ENCODE measurements around the gene TAF10.

TAF10 gene

DNA sequence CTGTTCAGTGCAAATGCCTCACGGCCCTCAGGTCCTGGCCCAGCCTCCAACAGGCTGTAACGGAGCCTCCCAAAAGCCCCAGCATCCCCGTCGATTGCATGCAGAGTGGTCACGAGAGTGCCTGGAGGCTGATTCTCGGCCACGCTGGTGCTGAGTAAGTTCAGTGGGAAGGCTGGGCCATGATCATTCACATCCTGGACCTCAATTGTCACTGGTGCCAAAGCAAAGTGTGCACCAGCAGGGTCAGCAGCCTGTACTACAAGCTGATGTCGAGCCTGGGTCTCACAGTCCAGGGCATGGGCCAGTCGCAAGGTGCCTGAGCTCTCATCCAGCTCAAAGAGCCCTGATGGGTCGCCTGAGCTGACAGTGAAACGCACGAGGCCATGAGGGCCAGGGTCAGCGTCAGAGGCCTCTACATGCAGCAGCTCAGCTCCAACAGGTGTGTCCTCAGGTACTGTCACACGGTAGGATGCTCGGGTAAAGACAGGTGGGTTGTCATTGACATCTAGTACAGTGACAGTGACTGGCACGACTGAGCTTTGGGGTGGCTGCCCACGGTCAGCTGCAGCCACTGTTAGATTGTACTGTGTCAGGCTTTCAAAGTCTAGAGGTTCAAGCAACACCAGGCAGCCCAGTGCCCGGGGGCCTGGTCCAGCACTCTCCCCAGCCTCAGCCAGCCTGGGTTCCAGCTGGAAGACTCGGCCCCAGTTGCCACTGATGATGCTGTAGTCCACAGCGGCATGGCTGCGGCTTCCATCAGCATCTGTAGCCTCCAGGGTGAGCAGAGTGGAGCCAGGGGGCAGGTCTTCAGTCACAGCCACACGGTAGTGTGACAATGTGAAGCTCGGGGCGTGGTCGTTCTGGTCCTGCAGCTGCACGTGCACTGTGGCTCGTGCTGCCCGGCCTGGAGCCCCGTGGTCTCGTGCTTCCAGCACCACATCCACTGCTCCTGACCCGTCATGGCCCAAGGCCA lies 11.7 kb upstream of the TAF10 start:
- no peak for DNase-seq (ENCODE audit: low spot score)

DNA sequence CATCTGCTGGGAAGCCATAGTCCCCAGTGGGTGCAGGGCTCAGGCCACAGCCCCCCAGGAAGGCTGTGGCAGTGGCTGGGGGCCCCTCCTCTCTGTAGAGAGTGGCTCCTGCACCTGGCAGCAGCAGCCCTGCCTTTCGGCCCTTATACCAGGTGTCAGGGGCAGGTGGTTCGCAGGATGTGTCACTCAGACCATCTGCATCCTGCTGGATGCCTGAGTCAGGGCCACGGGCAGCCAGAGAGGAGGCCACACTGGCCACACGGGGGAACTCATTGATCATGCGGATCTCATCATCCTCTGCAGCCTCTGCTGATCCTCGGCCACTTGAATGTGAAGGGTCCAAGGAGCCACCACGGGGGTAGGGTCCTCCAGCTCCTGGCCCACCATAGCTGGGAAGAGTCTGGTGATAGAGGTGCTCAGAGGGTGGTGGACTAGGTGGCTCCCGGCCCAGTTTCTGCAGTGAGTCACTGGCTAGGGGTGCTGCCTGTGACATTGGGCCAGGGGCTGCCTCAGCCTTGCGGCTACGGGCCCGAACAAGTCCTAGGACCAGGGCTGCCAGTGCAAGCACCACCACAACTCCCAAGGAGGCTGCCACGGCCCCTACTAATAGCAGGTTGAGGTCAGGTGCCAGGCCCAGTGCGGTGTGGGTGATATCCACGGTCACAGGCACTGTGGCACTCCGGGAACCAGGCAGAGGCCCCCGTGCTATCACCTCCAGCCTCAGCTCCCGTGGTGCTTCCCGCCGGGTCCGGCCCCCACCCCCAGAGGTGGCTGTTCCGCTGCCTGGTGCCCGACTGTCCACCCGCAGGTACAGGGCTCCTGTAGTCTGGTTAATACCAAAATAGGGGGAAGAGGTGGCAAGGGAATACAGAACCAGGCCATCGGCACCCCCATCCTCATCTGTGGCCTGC lies 10.5 kb upstream of the TAF10 start:
- DNase-seq (ENCODE audit: low spot score): no peak

DNA sequence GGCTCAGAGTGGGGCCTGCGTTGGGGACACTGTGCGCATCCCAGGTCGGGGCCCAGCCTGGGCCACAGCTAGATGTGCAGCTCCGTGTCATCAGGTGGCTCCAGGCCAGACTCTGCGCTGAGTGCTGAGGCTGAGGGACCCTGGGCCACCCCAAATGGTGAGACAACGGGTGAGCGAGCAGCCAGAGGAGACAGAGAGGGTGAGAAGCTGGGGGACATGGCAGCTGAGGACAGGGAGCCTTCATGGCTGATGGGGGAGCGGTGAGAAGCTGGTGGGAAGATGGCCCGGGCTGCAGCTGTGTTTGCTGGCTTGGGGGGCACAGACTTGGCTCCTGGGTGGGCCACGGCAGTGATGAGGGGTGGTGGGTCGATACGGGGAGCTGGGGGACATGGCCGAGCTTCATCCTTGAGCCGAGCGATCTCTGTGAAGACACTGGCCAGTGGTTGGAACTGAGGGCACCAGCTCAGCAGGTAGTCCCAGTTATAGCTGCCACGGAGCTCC lies 9.7 kb upstream of the TAF10 start:
- DNase-seq (ENCODE audit: low spot score): no peak

DNA sequence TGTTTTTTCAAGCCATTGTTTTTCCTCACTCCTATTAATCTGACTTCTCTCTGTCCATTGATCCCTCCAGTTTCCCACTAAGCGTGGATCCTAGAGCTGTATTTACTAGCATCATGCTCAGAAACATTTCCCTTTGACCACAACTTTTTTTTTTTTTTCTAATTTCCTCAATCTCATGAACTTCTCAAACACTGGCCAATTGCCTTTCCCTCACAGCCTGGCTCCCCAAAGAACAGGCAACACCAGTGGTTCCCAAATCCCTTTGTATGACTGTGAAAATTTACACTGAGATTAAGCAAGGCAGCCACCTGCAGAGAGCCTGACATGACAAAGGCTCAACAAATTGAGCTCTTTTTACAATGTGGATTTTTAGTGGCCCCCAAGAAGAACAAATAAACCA lies 8.6 kb upstream of the TAF10 start:
- DNase-seq (ENCODE audit: low spot score): no peak

DNA sequence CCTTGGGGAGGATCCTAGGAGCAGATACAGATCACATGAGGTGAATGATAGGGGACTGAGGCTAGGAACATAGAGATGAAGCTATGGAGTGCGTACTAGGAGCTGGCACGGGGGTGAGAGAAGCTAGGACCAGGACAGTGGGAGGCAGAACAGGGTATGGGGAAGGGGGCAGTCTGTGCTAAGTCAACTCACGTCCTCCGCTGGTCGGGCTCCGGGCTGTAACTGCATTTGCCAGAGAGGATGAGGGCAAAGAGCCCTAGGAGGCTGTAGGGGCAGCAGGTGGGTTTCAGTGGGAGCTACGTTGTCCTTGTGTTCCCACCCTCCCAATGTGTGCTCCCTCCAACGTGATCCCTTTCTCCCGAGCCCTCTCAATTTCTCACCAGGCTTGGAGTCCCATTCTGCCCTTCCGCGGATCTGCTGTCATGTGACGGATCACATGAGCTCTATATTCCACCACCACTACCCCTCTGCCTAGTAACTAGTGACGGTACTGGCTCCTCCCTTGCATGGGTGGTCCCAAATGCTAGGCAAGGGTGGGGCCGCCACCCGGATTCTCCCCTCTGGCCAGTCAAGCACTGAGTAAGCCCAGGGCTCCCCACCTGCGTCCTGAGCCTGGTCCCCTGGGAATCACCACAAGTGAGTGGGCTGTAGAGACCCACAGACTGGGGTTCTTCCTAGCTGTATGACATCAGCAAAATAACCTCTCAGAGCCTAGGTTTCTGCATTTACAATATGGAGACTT lies 7.2 kb upstream of the TAF10 start, which contains the start of gene TPP1:
Gene TPP1 (minus strand): TSS at position 419 of the 742 bp plus-strand sequence. CDS start 22 bp downstream, at position 397.
- peak; percentile 98 for DNase-seq (ENCODE audit: low spot score)

DNA sequence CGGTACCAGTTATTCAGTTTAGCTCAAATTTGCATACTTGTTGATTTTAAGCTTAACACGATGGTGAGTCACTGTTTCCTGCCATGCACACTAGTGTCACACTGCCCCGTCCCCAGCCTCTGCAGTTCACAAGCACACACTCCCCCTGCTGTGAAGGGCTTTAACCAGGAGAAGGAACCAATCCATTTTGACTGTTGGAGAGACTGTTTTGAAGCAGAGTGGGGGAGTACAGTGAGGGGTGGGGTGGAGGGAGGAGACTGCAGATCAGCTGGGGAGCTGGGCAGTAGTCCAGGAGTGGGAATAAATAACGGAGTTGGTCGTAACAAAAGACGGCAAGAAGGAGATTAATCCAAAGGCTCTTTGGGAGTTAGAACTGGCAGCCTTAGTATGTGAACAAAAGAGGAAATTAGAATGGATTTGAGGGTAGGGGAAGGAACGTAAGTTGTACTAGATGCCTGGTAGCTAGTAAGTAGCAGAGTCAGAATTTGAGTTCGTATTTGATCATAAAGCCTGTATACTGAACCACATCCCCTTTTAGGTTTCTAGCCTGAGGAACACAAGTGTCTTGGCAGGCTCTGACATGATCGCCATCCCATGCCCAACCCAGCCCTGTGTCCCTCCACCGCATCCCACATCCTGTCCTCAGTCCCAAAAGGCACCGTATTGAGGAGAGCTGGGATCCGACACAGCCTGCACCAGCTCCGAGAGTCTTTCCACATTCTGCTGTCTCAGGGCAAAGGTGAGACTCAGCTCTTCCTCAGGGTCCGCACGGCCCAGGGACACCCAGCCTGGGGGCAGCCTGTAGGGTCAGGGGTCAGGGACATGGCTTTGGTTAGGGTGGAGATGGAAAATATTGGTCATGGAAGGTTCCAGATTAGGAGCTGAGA lies 6.3 kb upstream of the TAF10 start:
- peak; percentile 89 for DNase-seq (ENCODE audit: low spot score)

DNA sequence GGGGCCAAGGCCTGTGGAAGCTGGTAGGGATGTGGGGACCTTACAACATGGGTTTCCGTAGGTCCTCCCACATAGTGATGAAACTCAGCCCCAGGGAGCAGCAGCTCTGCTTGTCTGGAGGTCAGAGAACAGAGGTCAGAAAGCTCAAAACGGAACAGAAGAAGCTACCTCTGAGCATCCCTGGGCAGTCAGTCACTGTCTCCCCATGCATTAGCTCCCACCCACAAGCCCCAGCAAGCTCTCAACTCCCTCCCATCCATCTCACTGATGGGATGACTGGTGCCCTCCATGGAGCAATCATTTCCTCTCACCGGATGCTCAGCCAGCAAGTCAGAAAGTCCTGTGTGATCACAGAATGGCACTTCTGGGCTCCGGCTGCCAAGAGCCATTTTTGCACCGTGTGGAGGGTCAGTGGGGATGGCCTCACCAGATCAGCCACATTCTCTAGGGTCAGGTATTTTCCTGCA lies 5.3 kb upstream of the TAF10 start:
- no peak for DNase-seq (ENCODE audit: low spot score)

DNA sequence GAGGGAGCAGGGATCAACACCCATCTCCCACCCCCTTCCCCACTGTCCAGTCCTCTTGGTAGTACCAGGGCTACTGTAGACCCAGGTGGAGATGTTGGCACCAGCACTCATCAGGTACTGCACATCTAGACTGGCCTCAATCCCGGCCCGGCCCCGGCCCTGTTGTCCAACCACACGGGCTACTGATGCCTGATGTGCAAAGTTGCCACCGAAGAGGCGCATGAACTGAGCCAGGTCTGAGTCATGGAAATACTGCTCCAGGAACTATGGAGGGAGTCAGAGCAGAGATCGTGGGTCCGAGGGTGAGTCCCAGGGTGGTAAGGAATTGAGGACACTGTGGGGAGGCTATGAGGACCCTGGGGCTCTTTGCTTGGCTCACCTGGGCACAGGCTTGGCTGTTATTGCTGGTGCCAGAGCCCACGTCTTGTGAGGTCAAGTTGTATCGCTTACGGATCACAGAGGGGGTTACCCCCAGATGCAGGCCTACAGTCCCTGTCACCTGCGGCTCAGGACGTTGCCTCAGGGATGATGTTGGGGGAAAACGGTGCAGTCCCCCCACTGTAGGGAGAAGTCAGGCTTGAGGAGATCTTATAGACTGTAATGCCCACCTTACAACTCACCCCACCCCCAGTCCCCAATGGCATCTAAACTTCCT lies 4.7 kb upstream of the TAF10 start:
- no peak for DNase-seq (ENCODE audit: low spot score)

DNA sequence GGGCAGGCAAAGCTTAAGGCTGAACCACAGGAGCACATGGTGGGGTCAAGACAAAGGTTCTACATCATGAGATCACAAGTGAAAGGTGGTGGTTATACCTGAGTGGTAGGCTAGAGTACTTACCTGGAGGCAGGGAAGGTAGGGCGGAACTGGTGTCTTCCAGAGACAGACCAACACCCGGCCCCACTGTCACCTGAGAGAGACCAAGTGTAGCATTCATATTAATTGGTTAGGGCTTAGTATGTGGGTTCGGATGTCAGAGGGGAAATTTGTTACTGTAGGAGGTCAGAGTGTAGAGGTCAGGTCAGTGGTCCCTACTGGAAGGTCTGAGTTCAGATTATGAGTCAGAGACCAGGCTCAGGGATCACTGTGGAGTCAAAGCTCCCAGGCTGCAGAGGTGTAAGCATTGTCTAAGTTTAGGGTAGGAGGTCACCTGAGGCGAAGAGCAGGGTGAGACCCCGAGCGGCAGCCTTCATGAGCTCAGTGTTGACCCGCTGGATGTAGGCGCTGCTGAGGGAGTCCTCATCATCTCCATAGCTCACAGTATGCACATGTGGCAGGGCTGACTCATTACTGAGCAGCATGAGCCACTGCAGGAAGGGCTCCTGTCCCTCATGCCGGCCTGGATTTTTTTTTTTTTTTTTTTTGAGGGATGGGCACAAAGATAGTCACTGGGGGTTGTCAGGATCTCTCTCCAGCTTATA lies 4.0 kb upstream of the TAF10 start:
- no peak for DNase-seq (ENCODE audit: low spot score)

DNA sequence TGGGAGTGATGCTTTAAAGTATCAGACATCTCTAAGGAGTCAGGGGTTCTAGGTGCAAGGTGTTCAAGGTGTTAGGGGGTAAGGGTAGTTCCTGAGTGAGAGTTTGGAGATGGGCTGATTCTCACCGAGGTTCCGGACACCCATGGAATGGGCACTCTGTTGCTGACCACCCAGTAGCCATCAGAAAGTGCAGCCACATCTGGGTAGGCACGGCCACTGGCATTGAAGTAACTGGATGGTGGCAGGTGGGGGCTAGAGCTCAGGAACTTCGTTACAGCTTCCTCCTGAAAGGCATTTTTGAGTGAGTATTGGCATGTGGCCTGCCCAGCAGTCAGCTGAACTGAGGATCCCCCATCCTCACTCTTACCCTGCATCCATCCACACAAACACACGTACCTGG lies 3.0 kb upstream of the TAF10 start:
- DNase-seq (ENCODE audit: low spot score): no peak

DNA sequence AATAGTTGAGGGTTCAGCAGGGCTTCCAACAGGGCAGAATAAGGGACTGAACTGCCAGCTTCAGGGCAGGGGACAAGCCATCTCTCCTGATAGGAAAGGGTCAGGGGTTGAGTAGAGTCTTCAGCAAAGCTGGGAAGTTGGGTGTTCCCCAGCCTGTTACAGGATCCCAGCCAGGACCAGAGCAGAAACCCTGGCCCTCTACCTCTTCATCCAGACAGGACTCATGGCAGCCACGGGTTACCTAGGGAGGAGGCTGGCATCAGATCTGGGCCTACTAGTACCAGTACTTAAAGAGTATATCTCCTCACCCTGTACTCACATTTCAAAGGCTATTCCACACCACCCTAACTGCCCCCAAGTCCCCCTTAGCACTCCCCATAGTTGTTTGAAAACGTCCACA lies 2.4 kb upstream of the TAF10 start:
- no peak for DNase-seq (ENCODE audit: low spot score)

DNA sequence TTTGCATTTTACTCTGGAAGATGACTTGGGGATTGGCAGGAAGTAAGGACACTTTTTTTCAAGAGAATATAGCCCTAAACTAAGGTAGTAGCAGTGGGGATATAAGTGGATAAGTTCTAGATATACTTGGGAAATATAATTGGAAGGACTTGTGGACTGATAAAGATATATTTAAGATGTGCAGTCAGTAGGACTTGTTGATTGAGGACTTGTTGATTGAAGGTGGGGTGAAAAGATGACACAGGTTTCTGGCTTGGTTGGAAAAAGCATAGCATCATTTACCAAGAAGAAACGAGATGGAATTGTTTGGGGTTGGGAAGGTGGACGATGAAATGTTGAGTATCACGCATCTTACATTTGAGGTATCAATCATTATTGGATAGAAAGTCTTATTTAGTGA lies 1.5 kb upstream of the TAF10 start:
- peak; percentile 30 for DNase-seq (ENCODE audit: low spot score)

DNA sequence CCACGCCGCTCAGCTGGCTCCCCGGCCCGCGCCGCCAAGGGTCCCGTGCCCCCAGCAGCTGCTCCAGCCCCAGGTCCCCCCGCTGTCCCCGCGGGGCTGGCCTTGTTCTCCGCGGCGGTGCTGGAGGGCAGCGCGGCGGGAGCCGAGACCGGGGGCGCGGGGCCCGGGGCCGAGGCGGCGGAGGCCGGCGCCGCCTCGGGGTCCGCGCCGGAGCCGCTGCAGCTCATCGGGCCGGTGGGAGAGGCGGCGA lies 128 bp downstream of the TAF10 start:
- DNase-seq (ENCODE audit: low spot score): no peak

DNA sequence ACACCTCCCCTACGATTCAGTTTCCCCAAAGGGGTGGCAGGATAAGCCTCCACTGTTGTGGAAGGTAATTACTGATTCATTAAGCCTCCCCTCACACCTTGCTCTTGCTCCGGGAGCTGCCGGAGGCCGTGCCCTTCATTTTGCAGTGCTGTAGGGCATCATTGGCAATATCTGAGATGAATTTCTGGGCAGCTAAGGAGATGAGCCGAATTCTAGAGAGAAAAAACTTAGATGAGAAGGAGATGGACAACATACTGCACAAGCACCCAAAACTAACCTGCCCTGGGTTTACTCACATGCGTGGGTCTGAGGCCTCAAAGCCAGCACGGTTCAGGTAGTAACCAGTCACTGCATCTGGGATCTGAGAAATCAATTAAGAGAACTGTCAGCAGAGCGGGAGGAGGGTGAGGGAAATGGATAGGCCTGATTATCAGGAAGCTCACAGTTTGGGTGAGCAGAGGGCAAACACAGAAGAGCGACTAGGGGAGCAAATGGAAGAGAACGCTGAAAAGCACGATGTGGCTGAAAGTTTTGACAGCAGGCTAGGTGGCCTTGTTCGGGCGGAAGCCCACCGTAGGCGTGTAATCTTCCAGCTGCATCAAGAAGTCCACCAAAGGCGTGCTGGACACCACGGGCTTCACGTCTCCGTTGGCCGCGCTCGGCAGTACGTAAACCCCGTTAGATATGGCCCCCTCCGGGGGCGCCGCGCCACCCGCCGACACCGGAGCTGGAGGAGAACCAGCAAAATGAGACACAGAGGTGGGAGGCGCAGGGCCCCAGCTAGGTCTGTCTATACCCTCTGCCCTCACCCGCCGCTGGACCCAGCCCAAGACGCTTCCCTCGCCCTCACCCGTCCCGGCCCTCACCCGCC lies 689 bp downstream of the TAF10 start:
- peak; percentile 53 for DNase-seq (ENCODE audit: low spot score)

DNA sequence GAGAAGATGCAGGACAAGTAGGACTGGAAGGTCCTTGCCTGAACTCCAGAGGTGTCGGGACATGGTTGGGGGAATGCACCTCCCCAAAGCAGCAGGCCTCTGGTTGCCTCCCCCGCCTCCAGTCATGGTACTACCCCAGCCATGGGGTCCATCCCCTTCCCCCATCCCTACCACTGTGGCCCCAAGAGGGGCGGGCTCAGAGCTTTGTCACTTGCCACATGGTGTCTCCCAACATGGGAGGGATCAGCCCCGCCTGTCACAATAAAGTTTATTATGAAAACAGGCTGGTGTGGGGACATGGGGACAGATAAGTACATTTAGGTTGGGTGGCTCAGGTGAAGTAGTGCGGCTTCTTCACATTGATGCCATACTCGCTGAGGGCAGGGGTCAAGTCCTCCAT lies 1.4 kb downstream of the TAF10 start:
- DNase-seq (ENCODE audit: low spot score): no peak

DNA sequence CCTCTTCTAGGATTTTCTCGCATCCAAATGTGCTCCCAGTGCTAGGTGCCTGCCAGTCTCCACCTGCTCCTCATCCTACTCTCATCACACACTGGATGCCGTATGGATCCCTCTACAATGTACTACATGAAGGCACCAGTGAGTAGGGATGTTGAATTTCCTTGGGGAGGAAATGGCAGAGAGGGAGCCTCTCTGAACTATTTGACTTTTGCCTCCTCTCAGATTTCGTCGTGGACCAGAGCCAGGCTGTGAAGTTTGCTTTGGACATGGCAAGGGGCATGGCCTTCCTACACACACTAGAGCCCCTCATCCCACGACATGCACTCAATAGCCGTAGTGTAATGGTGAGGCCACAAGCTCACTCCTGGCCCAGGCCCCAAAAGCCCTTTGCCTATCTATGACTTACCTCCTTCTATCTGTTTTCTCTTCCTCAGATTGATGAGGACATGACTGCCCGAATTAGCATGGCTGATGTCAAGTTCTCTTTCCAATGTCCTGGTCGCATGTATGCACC lies 2.5 kb downstream of the TAF10 start:
- no peak for DNase-seq (ENCODE audit: low spot score)

DNA sequence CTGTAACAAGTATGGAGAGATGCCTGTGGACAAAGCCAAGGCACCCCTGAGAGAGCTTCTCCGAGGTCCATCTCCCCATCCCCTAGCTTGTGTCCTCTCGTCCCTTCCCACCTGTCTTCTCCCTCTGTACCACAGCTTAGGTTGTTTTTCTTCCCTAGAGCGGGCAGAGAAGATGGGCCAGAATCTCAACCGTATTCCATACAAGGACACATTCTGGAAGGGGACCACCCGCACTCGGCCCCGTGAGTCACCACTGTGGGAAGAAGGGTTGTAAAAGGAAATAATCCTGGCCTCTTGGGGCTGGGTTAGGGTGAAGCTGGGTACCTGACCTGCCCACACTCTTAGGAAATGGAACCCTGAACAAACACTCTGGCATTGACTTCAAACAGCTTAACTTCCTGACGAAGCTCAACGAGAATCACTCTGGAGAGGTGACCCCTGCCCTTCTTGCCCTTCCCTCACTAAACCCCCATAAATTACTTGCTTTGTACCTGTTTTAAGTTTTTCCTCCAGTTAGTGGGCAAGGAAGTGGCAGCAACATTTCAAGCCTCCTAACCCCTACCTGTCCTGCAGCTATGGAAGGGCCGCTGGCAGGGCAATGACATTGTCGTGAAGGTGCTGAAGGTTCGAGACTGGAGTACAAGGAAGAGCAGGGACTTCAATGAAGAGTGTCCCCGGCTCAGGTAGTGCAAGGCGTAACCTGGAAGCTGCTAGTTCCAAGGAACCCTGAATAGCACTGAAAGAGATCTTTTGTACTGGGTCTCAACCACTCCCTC lies 3.1 kb downstream of the TAF10 start:
- no peak for DNase-seq (ENCODE audit: low spot score)

DNA sequence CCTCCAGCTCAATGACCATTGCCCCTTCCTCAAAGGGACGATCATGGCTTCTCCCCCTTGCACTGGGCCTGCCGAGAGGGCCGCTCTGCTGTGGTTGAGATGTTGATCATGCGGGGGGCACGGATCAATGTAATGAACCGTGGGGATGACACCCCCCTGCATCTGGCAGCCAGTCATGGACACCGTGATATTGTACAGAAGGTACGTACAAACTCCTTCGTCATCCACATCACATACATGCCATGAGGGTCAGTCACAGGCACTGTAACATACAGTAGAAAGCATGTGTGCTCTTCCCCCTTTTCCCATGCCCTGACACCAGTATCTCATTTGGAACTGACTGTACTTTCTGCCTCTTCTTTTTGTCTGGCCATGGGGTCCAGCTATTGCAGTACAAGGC lies 4.0 kb downstream of the TAF10 start:
- DNase-seq (ENCODE audit: low spot score): no peak

Measured in hematopoietic multipotent progenitor cell treated with erythropoietin and hydrocortisone succinate and interleukin-3 and kit ligand, for 17 days (in vitro differentiated cells).